K562 (cell line): ENCODE data around the gene MYLK4. TPM values are rescaled to one million over a fixed set of nuclear protein-coding genes. Genes with fewer than 3 reads are reported as not detected.
A peak's percentile ranks its signal among the peaks of the same experiment; 100 is the strongest.

ENCODE experiments used
- ATAC-seq: fragments of 200-7000 bp; cut with Tn5 transposase; 3 replicates; pipeline ENCODE4 v1.9.1; 2020; ENCODE audit warnings: moderate library complexity
- BruUV-seq: library from RNA; stranded (reverse); fragments of 400-500 nt; replicated peaks from 2 replicates; lab custom pipeline; 2021; lab: Mats Ljungman, UMichigan
- CTCF ChIA-PET: fragments of 300-600 bp; formaldehyde crosslinking; extraction: SDS; loops from one replicate; lab custom pipeline; 2021; ENCODE audit warnings: low intra/inter-chr PET ratio; lab: Yijun Ruan, JAX
- POLR2A ChIA-PET: fragments of 300-600, 350-650 bp; sonication (Branson Sonifier 250); formaldehyde crosslinking; extraction: SDS; loops from one replicate; lab custom pipeline; 2021; ENCODE audit warnings: antibody characterized with exemption, inconsistent platforms; lab: Yijun Ruan, JAX
- DNase-seq, 4 experiments: peaks; one replicate each; pipeline versions ENCODE4 v3.0.0 to v3.0.0-alpha.2; 2011 to 2018; ENCODE audit warnings: low spot score in 3 of 4, mixed read lengths in 3 of 4; ENCODE audit errors: extremely low read depth in 1 of 4
- FAIRE-seq: peaks from 2 replicates; lab custom pipeline; 2011; peaks lifted over from hg19 to GRCh38; lab: Jason Lieb, UNC
- H2AFZ ChIP-seq: 2 replicates; pipeline ENCODE4 v1.6.0; 2011; ENCODE audit warnings: low read depth, low read length, control low read depth, inconsistent platforms
- H3K27ac ChIP-seq: fragments of 200-600 bp; 3 replicates; pipeline ENCODE4 v1.8.0; 2011; ENCODE audit warnings: low read depth, mild to moderate bottlenecking, control low read depth, inconsistent platforms, low read length, moderate library complexity, mixed read lengths; ENCODE audit errors: extremely low read depth
- H3K27me3 ChIP-seq, 2 experiments: fragments of 300-600 bp in 1 of 2; 2 replicates in 1 of 2; 3 replicates in 1 of 2; pipeline versions ENCODE4 v1.6.0 to v1.8.0; 2011; ENCODE audit warnings: inconsistent platforms in 2 of 2, low read length in 2 of 2, mild to moderate bottlenecking in 1 of 2, mixed read lengths in 1 of 2, moderate library complexity in 1 of 2; ENCODE audit not compliant: control insufficient read depth in 2 of 2, insufficient read depth in 2 of 2
- H3K36me3 ChIP-seq: fragments of 300-600 bp; 3 replicates; pipeline ENCODE4 v1.8.0; 2011; ENCODE audit warnings: mild to moderate bottlenecking, low read length, inconsistent platforms; ENCODE audit not compliant: control insufficient read depth, insufficient read depth
- H3K4me1 ChIP-seq, 2 experiments: fragments of 200-600 bp in 1 of 2; replicated peaks in 1 of 2; 2 replicates in 1 of 2; 3 replicates in 1 of 2; pipeline versions ENCODE4 v1.5.1 to v1.8.0; 2011; ENCODE audit warnings: inconsistent platforms in 2 of 2, low read length in 2 of 2, mild to moderate bottlenecking in 1 of 2, mixed read lengths in 1 of 2, moderate library complexity in 1 of 2; ENCODE audit not compliant: control insufficient read depth in 2 of 2, insufficient read depth in 2 of 2
- H3K4me2 ChIP-seq: 2 replicates; pipeline ENCODE4 v1.6.1; 2011; ENCODE audit warnings: low read length, control low read depth, inconsistent platforms, mixed read lengths; ENCODE audit not compliant: insufficient read depth
- H3K4me3 ChIP-seq: fragments of 200-600 bp; sonication (generic), shearing (Covaris generic); 2 replicates; pipeline ENCODE4 v1.5.1; 2016; ENCODE audit warnings: control low read depth, inconsistent platforms
- H3K79me2 ChIP-seq: fragments of 200-600 bp; 3 replicates; pipeline ENCODE4 v1.8.0; 2011; ENCODE audit warnings: low read length, inconsistent platforms; ENCODE audit not compliant: control insufficient read depth, insufficient read depth
- H3K9ac ChIP-seq, 2 experiments: 2 replicates each; pipeline versions ENCODE4 v1.6.0 to v1.6.1; 2011; ENCODE audit warnings: low read depth in 2 of 2, low read length in 2 of 2, control low read depth in 1 of 2, inconsistent platforms in 1 of 2, mild to moderate bottlenecking in 1 of 2, mixed read lengths in 1 of 2; ENCODE audit not compliant: insufficient read depth in 1 of 2
- H3K9me1 ChIP-seq: one replicate; pipeline ENCODE4 v1.6.0; 2011; ENCODE audit warnings: inconsistent platforms, mild to moderate bottlenecking, low read length, moderate library complexity; ENCODE audit not compliant: control insufficient read depth, insufficient read depth
- H3K9me3 ChIP-seq: replicated peaks from 2 replicates; pipeline ENCODE4 v1.5.1; 2011; ENCODE audit warnings: low read depth, low read length, inconsistent platforms; ENCODE audit not compliant: control insufficient read depth, insufficient read depth
- H4K20me1 ChIP-seq: replicated peaks from 2 replicates; pipeline ENCODE4 v1.6.1; 2011; ENCODE audit warnings: low read length, inconsistent platforms, mixed read lengths; ENCODE audit not compliant: control insufficient read depth, insufficient read depth
- ATF7 ChIP-seq: fragments of 450-650 bp; IDR thresholded peaks from 2 replicates; pipeline ENCODE4 v1.7.1; 2014; ENCODE audit warnings: mild to moderate bottlenecking, moderate library complexity
- DMBX1 ChIP-seq: fragments of 250-450 bp; sonication (Bioruptor Pico); IDR thresholded peaks from 2 replicates; pipeline ENCODE4 v1.8.0; 2022; ENCODE audit warnings: inconsistent platforms, mild to moderate bottlenecking, moderate library complexity, borderline replicate concordance
- HEY1 ChIP-seq: fragments of 250-450 bp; sonication (Bioruptor Pico); IDR thresholded peaks from 2 replicates; pipeline ENCODE4 v1.5.0; 2020; ENCODE audit warnings: mild to moderate bottlenecking, moderate library complexity, borderline replicate concordance
- HNRNPH1 ChIP-seq: fragments of 200-400 bp; formaldehyde crosslinking; optimal IDR thresholded peaks from 2 replicates; pipeline ENCODE3; 2017; ENCODE audit warnings: low read depth, mild to moderate bottlenecking, low read length, moderate library complexity
- MBD2 ChIP-seq: sonication (generic); IDR thresholded peaks from 2 replicates; pipeline ENCODE4 v1.6.1; 2016; ENCODE audit warnings: low read depth, borderline replicate concordance
- POLR3A ChIP-seq: IDR thresholded peaks from 2 replicates; pipeline ENCODE4 v1.6.1; 2011; ENCODE audit warnings: borderline replicate concordance, mild to moderate bottlenecking, moderate library complexity; ENCODE audit not compliant: insufficient read length, insufficient read depth; ENCODE audit errors: extremely low read depth
- PTRF ChIP-seq: fragments of 450-650 bp; IDR thresholded peaks from 2 replicates; pipeline ENCODE4 v1.6.1; 2016; ENCODE audit warnings: mild to moderate bottlenecking, missing genetic modification characterization, missing compliant biosample characterization
- ZBTB7A ChIP-seq: IDR thresholded peaks from 2 replicates; pipeline ENCODE4 v1.6.1; 2011; ENCODE audit warnings: low read depth, mild to moderate bottlenecking, low read length, moderate library complexity, borderline replicate concordance; ENCODE audit not compliant: control insufficient read depth
- ZBTB8A ChIP-seq: fragments of 450-650 bp; IDR thresholded peaks from 2 replicates; pipeline ENCODE4 v1.6.1; 2018; ENCODE audit warnings: mild to moderate bottlenecking, moderate library complexity; ENCODE audit not compliant: partially characterized antibody
- ZNF165 ChIP-seq: fragments of 250-450 bp; sonication (Bioruptor Pico); IDR thresholded peaks from 2 replicates; pipeline ENCODE4 v1.4.0; 2020; ENCODE audit warnings: borderline replicate concordance
- ZNF217 ChIP-seq: sonication (generic); formaldehyde crosslinking; IDR thresholded peaks from 2 replicates; pipeline ENCODE4 v1.8.0; 2022; ENCODE audit warnings: mild to moderate bottlenecking, missing genetic modification reagents
- ZNF347 ChIP-seq: fragments of 450-650 bp; formaldehyde crosslinking; IDR thresholded peaks from 2 replicates; pipeline ENCODE4 v1.4.0; 2020; ENCODE audit warnings: low read depth, mild to moderate bottlenecking, moderate library complexity
- ZNF583 ChIP-seq: fragments of 250-450 bp; sonication (Bioruptor Pico); IDR thresholded peaks from 2 replicates; pipeline ENCODE4 v1.4.0; 2020
- ZNF717 ChIP-seq: fragments of 250-450 bp; sonication (Bioruptor Pico); IDR thresholded peaks from 2 replicates; pipeline ENCODE4 v1.5.0; 2021
- WGBS: fragments of 100-300 bp; shearing (Covaris generic); methylation state at CpG from one replicate; pipeline ENCODE4 v1.1.6; 2016; ENCODE audit warnings: low coverage, mixed read lengths; ENCODE audit not compliant: insufficient coverage; ENCODE audit errors: missing lambda C conversion rate; 5-methylcytosine and 5-hydroxymethylcytosine counted together
- in situ Hi-C: fragments of 300-500 bp; cut with MboI; formaldehyde crosslinking; loops from 4 replicates; pipeline ENCODE4 v1.15.0; 2018; ENCODE audit warnings: inconsistent platforms, mixed read lengths
- intact Hi-C: fragments of 100-400 bp; cut with micrococcal nuclease; formaldehyde crosslinking; loops from 2 replicates; pipeline ENCODE4 v1.14.2; 2022
- polyA plus RNA-seq, 8 experiments: library from polyadenylated mRNA; depleted of rRNA in 4 of 8; stranded (reverse) in 5 of 8; unstranded in 3 of 8; fragments of >200 nt; fragmentation: Nextera tagmentation in 2 of 8; fragmentation: Illumina TruSeq in 1 of 8; extraction: Ambion mirVana in 2 of 8; extraction: Trizol in 1 of 8; gene quantifications; 2 replicates each; pipeline versions ENCODE4 v1.2.1 to v1.2.3, GENCODE V29; 2011 to 2014; ENCODE audit warnings: inconsistent platforms in 1 of 8, missing spikeins in 1 of 8
- total RNA-seq, 7 experiments: library from RNA; depleted of rRNA in 6 of 7; stranded (reverse); fragments of >200 nt in 6 of 7; fragmentation: Illumina TruSeq in 2 of 7; extraction: Trizol in 2 of 7; gene quantifications; 2 replicates each; pipeline versions ENCODE4 v1.2.1 to v1.2.3, GENCODE V29; 2011 to 2021; ENCODE audit warnings: low replicate concordance in 1 of 7

Gene MYLK4
- total and polyA plus RNA-seq, 9 of the 15 experiments (the other 6 are each of a cell fraction or from before 2014, with no cell fraction given), result 0.01 to 0.15 (median 0.06) TPM

DNA sequence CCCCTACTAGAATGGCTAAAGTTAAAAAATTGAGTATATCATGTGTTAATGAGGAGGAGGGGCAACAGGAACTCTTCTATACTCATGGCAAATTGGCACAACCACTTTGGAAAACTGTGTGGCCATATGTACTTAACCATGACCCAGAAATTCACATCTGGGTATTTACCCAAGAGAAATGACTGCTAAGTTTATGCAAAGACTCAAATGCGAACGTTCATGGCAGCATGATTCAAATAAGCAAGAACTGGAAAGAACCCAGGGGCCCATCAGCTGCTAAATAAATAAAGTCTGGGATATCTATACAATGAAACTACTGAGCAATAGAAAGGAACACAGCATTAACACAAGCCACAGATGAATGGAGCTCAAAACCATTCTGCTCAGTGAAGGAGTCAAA is 107.6 kb downstream of the MYLK4 start:
- no peak overlapping the region for H2AFZ ChIP-seq
- no peak for ATAC-seq
- H3K4me2 ChIP-seq, result no peak overlapping the region
- H4K20me1 ChIP-seq, result no peaks in the 10 kb centered on the region
- in situ Hi-C loops, result no loop called here
- POLR2A ChIA-PET, result interaction anchor here (1.1 kb wide), 1 partner anchor 8 kb away, joined by 5 read pairs; no protein-coding TSS in a partner anchor
- no peak overlapping the region for H3K27ac ChIP-seq
- peaks cover 35 to 53% of the 10 kb centered on the region in 2 experiments; a peak in 4 of 5 replicates for H3K27me3 ChIP-seq
- no peaks in the 10 kb centered on the region for H3K79me2 ChIP-seq
- no peak overlapping the region for H3K4me3 ChIP-seq
- CTCF ChIA-PET, result no interaction called here
- no peak overlapping the region for H3K9ac ChIP-seq
- H3K9me3 ChIP-seq, result no peaks in the 10 kb centered on the region
- TF ChIP-seq ZNF165 (no peak), ZNF717 (CRISPR knock-in tag) (no peak), ZNF583 (CRISPR knock-in tag) (no peak), HEY1 (CRISPR knock-in tag) (no peak), ZBTB8A (no peak), POLR3A (no peak), ATF7 (no peak), HNRNPH1 (no peak), PTRF (tag) (no peak), MBD2 (no peak), ZBTB7A (no peak), ZNF347 (CRISPR knock-in tag) (no peak), ZNF217 (no peak), DMBX1 (CRISPR knock-in tag) (no peak)
- DNase-seq, result no peak
- no TSS peak for BruUV-seq
- no peaks in the 10 kb centered on the region for H3K36me3 ChIP-seq
- H3K4me1 ChIP-seq, result no peaks in the 10 kb centered on the region
- H3K9me1 ChIP-seq, result no peaks in the 10 kb centered on the region
- FAIRE-seq, result peak; percentile 54
- 0% methylated on average over 2 of the region's 2 CpGs for WGBS
- intact Hi-C loops, result no loop called here
